ENCODE measurements around the gene RAC2.
A peak's percentile ranks its signal among the peaks of the same experiment; 100 is the strongest.

The RAC2 gene

DNA sequence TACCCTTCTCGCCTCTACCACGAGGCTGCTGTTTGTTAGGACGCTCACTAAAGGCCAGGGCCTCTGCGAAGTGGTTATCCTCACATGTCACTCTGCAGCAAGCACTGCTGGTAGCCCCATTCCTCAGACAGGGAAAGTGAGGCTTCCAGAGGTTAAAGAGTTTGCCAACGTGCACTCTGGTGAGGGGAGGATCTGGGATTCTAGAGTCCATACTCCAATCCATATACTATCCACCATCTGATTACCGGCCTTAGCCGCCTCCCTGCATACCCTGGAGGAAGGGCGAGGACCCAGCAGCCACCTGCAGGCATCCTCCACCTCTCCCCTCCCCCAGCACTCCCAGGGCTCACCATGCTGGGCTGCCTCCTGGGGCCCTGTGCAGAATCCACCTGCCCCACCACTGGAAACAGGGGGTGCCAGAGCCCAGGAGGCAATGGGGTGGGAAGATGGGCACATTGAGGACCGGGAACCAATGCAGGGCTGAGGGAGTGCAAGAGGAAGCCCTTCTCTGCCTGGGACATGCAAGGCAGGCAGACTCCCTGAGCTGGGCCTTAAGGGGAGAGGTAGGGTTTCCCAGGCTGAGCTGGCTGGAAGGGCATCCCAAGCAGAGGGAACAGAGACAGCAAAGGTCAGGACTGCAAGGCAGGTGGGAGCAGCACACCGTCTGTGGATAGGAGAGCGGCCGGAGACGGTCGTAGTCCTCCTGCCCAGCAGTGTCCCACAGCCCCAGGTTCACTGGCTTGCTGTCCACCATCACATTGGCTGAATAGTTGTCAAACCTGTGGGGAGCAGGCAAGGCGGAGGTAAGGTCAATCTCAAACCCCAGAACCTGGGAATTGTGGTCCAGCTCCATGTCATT is 11.7 kb downstream of the RAC2 start:
- DNase-seq = no peak
- Histone ChIP-seq H3K4ac (ENCODE audit: low read depth in 1 of 2, low read length in 2 of 2) (no peak overlapping the region), H3K27me3 (ENCODE audit: control insufficient read depth in 1 of 2, insufficient read depth in 1 of 2, low read length in 2 of 2) (peaks cover 0 to 4% of the 10 kb centered on the region in 2 experiments), H3K4me2 (ENCODE audit: low read length, poor library complexity, severe bottlenecking) (no peak overlapping the region), H2BK120ac (ENCODE audit: low read depth, low read length) (no peak overlapping the region), H3K27ac (ENCODE audit: low read length, poor library complexity, severe bottlenecking) (no peak overlapping the region), H3K36me3 (ENCODE audit: control insufficient read depth in 1 of 2, insufficient read depth in 2 of 2, low read depth in 1 of 2, low read length in 2 of 2) (peaks cover 0 to 43% of the 10 kb centered on the region in 2 experiments), H3K9ac (ENCODE audit: low read length) (no peak overlapping the region), H2BK5ac (ENCODE audit: low read depth, low read length, poor library complexity, severe bottlenecking) (no peak overlapping the region), H3K79me1 (replicated peaks; ENCODE audit: low read length, poor library complexity, severe bottlenecking) (peaks cover 24% of the 10 kb centered on the region), H2AK5ac (ENCODE audit: low read length, severe bottlenecking) (no peak overlapping the region), H3K9me3 (ENCODE audit: control insufficient read depth, low read length) (no peaks in the 10 kb centered on the region), H3K4me1 (ENCODE audit: control insufficient read depth, insufficient read depth, low read depth, low read length) (peaks cover 44% of the 10 kb centered on the region), H3K4me3 (ENCODE audit: insufficient read depth in 1 of 2, low read depth in 1 of 2, low read length in 2 of 2) (no peak overlapping the region), H3K23ac (ENCODE audit: low read length in 2 of 2) (no peak overlapping the region), H2BK15ac (ENCODE audit: low read depth, poor library complexity, severe bottlenecking) (no peak overlapping the region), H2AFZ (ENCODE audit: low read depth, low read length) (no peak overlapping the region), H4K91ac (ENCODE audit: low read length) (no peak overlapping the region), H4K8ac (ENCODE audit: low read length) (peak overlapping the region; percentile 19), H2BK12ac (ENCODE audit: low read length in 2 of 2) (no peak overlapping the region), H3K18ac (ENCODE audit: low read depth in 1 of 2, low read length in 2 of 2) (peak overlapping the region in 1 of 2 experiments; percentile 4), H3K14ac (ENCODE audit: low read length in 2 of 2) (no peak overlapping the region)
- WGBS = 93% methylated on average over 14 of the region's 15 CpGs

DNA sequence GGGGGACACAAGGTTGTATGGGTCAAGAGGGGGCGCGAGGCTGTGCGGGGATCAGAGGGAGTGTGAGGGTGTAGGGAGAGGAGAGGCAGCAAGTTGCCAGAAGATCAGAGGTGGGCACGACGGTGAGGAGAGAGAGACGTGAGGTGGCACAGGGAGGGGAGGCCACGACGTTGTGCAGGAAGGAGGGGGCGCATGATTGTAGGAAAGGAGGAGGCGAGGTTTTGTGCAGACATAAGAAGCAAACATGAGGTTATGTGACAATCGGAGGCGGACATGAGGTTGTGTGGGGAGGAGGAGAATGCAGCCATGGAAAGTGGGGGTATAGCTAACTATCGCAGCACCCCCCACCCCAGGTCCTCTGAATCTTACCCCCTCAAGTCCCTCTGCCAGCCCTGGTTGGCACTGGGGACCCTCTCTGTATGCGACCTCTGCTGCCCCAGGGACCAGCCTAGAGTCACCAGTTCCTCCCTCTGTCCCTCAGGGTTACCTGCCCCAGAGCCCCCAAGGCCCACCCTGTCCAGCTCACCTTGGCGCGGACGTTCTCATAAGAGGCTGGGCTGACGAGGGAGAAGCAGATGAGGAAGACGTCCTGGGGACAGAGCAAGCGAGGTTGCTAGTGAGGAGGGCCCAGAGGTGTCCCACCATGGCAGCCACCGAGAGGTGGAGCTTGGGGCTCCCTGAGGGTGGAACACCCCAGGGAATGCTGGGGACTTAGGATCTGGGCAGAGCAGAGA is 12.5 kb downstream of the RAC2 start:
- no peaks in the 10 kb centered on the region for H3K9me3 ChIP-seq (ENCODE audit: control insufficient read depth, low read length)
- H3K4me1 ChIP-seq (ENCODE audit: control insufficient read depth, insufficient read depth, low read depth, low read length) = peaks cover 42% of the 10 kb centered on the region
- no peak overlapping the region for H3K27ac ChIP-seq (ENCODE audit: low read length, poor library complexity, severe bottlenecking)
- no peak overlapping the region for H2BK5ac ChIP-seq (ENCODE audit: low read depth, low read length, poor library complexity, severe bottlenecking)
- peaks cover 24% of the 10 kb centered on the region for H3K79me1 ChIP-seq (replicated peaks; ENCODE audit: low read length, poor library complexity, severe bottlenecking)
- no peak for DNase-seq
- no peak overlapping the region for H3K4me2 ChIP-seq (ENCODE audit: low read length, poor library complexity, severe bottlenecking)
- peak overlapping the region in 1 of 2 experiments; percentile 41 for H3K4ac ChIP-seq (ENCODE audit: low read depth in 1 of 2, low read length in 2 of 2)
- no peak overlapping the region for H4K8ac ChIP-seq (ENCODE audit: low read length)
- WGBS = 96% methylated on average over 18 of the region's 21 CpGs
- H3K27me3 ChIP-seq (ENCODE audit: control insufficient read depth in 1 of 2, insufficient read depth in 1 of 2, low read length in 2 of 2) = peaks cover 0 to 4% of the 10 kb centered on the region in 2 experiments
- H3K18ac ChIP-seq (ENCODE audit: low read depth in 1 of 2, low read length in 2 of 2) = peak overlapping the region in 1 of 2 experiments; percentile 46
- no peak overlapping the region for H2AK5ac ChIP-seq (ENCODE audit: low read length, severe bottlenecking)
- H2BK120ac ChIP-seq (ENCODE audit: low read depth, low read length) = no peak overlapping the region
- peak overlapping the region in 1 of 2 experiments; percentile 29 for H2BK12ac ChIP-seq (ENCODE audit: low read length in 2 of 2)
- no peak overlapping the region for H3K9ac ChIP-seq (ENCODE audit: low read length)
- H3K23ac ChIP-seq (ENCODE audit: low read length in 2 of 2) = peak overlapping the region in 1 of 2 experiments; percentile 9
- H2AFZ ChIP-seq (ENCODE audit: low read depth, low read length) = no peak overlapping the region
- H3K36me3 ChIP-seq (ENCODE audit: control insufficient read depth in 1 of 2, insufficient read depth in 2 of 2, low read depth in 1 of 2, low read length in 2 of 2) = peaks cover 0 to 44% of the 10 kb centered on the region in 2 experiments
- H3K4me3 ChIP-seq (ENCODE audit: insufficient read depth in 1 of 2, low read depth in 1 of 2, low read length in 2 of 2) = no peak overlapping the region
- peak overlapping the region; percentile 14 for H4K91ac ChIP-seq (ENCODE audit: low read length)
- no peak overlapping the region for H2BK15ac ChIP-seq (ENCODE audit: low read depth, poor library complexity, severe bottlenecking)
- H3K14ac ChIP-seq (ENCODE audit: low read length in 2 of 2) = peak overlapping the region in 1 of 2 experiments; percentile 68

DNA sequence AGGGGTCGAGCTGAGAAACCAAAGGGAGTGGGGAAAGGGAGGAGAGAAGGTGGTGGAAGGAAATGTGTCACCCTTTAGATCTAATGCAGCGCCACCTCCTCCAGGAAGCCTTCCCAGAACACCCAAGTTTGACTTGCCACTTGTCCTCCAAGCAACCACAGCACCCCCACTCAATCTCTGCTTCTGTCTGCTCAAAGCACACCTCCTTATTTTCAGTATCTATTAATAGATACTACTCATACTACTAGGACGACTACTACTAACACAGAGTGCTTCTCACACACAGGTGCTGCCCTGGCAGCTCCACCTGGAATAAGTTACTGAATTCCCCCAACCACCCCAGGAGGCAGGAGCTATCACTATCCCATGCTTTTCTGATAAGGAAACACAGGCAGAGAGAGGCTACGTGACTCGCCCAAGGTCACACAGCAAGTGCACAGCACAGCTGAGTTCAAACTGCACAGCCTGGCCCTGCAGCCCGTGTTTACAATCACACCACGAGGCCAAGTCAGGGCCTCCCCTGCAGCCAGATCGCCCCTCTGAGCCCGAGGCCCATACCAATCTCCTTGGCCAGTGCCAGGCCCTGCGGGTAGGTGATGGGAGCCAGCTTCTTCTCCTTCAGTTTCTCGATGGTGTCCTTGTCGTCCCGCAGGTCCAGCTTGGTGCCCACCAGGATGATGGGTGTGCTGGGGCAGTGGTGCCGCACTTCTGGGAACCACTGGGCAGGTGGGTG is 13.2 kb downstream of the RAC2 start:
- Histone ChIP-seq H2BK120ac (ENCODE audit: low read depth, low read length) (no peak overlapping the region), H3K4me3 (ENCODE audit: insufficient read depth in 1 of 2, low read depth in 1 of 2, low read length in 2 of 2) (no peak overlapping the region)
- 87% methylated on average over 13 of the region's 14 CpGs for WGBS

More for the DNA sequence above, 13.2 kb downstream of the RAC2 start:
- peaks cover 0 to 4% of the 10 kb centered on the region in 2 experiments for H3K27me3 ChIP-seq (ENCODE audit: control insufficient read depth in 1 of 2, insufficient read depth in 1 of 2, low read length in 2 of 2)
- H2BK12ac ChIP-seq (ENCODE audit: low read length in 2 of 2) = peak overlapping the region in 1 of 2 experiments; percentile 85
- H2AFZ ChIP-seq (ENCODE audit: low read depth, low read length) = no peak overlapping the region
- peak overlapping the region in 1 of 2 experiments; percentile 68 for H3K14ac ChIP-seq (ENCODE audit: low read length in 2 of 2)
- no peak overlapping the region for H2AK5ac ChIP-seq (ENCODE audit: low read length, severe bottlenecking)
- H3K27ac ChIP-seq (ENCODE audit: low read length, poor library complexity, severe bottlenecking) = no peak overlapping the region
- H4K91ac ChIP-seq (ENCODE audit: low read length) = peak overlapping the region; percentile 14
- no peak overlapping the region for H2BK15ac ChIP-seq (ENCODE audit: low read depth, poor library complexity, severe bottlenecking)
- H3K9ac ChIP-seq (ENCODE audit: low read length) = no peak overlapping the region
- peaks cover 19% of the 10 kb centered on the region for H3K79me1 ChIP-seq (replicated peaks; ENCODE audit: low read length, poor library complexity, severe bottlenecking)
- no peak for DNase-seq
- H4K8ac ChIP-seq (ENCODE audit: low read length) = peak overlapping the region; percentile 20
- H3K4ac ChIP-seq (ENCODE audit: low read depth in 1 of 2, low read length in 2 of 2) = peak overlapping the region in 1 of 2 experiments; percentile 41
- no peak overlapping the region for H3K23ac ChIP-seq (ENCODE audit: low read length in 2 of 2)
- H2BK5ac ChIP-seq (ENCODE audit: low read depth, low read length, poor library complexity, severe bottlenecking) = peak overlapping the region; percentile 14
- H3K9me3 ChIP-seq (ENCODE audit: control insufficient read depth, low read length) = no peaks in the 10 kb centered on the region
- peaks cover 42% of the 10 kb centered on the region for H3K4me1 ChIP-seq (ENCODE audit: control insufficient read depth, insufficient read depth, low read depth, low read length)
- H3K36me3 ChIP-seq (ENCODE audit: control insufficient read depth in 1 of 2, insufficient read depth in 2 of 2, low read depth in 1 of 2, low read length in 2 of 2) = peaks cover 4 to 46% of the 10 kb centered on the region in 2 experiments
- H3K4me2 ChIP-seq (ENCODE audit: low read length, poor library complexity, severe bottlenecking) = no peak overlapping the region
- peak overlapping the region in 1 of 2 experiments; percentile 46 for H3K18ac ChIP-seq (ENCODE audit: low read depth in 1 of 2, low read length in 2 of 2)
